Hepatocyte (in vitro differentiated cells): Measurements from ENCODE around the gene ROR2. TPM values are rescaled to one million over a fixed set of nuclear protein-coding genes. Genes with fewer than 3 reads are reported as not detected.

Source experiments
- DNase-seq: peaks from one replicate; pipeline ENCODE4 v3.0.0-alpha.2; 2016; ENCODE audit warnings: low spot score
- H2AFZ ChIP-seq: fragments of 200-600 bp; sonication (generic); 2 replicates; pipeline ENCODE4 v1.6.0; 2016; ENCODE audit warnings: antibody characterized with exemption, mild to moderate bottlenecking
- H3K27ac ChIP-seq: fragments of 200-600 bp; sonication (generic); 2 replicates; pipeline ENCODE4 v1.5.1; 2016; ENCODE audit warnings: mild to moderate bottlenecking
- H3K27me3 ChIP-seq: fragments of 200-600 bp; sonication (generic); 2 replicates; pipeline ENCODE4 v1.6.1; 2016
- H3K36me3 ChIP-seq: fragments of 200-600 bp; sonication (generic); replicated peaks from 2 replicates; pipeline ENCODE4 v1.5.1; 2016; ENCODE audit warnings: low read depth; ENCODE audit not compliant: insufficient read depth
- H3K4me1 ChIP-seq: fragments of 200-600 bp; sonication (generic); 2 replicates; pipeline ENCODE4 v1.5.1; 2016; ENCODE audit warnings: mild to moderate bottlenecking, moderate library complexity; ENCODE audit not compliant: insufficient read depth
- H3K4me2 ChIP-seq: fragments of 200-600 bp; sonication (generic); 2 replicates; pipeline ENCODE4 v1.6.0; 2016
- H3K4me3 ChIP-seq: fragments of 200-600 bp; sonication (generic); 2 replicates; pipeline ENCODE4 v1.5.1; 2016; ENCODE audit warnings: mild to moderate bottlenecking
- H3K79me2 ChIP-seq: fragments of 200-600 bp; sonication (generic); 2 replicates; pipeline ENCODE4 v1.6.0; 2017; ENCODE audit warnings: mild to moderate bottlenecking
- H3K9me2 ChIP-seq: fragments of 200-600 bp; sonication (generic); replicated peaks from 2 replicates; pipeline ENCODE4 v1.6.0; 2017; ENCODE audit warnings: mild to moderate bottlenecking; ENCODE audit not compliant: insufficient read depth
- H3K9me3 ChIP-seq: fragments of 200-600 bp; sonication (generic); 2 replicates; pipeline ENCODE4 v1.5.1; 2016; ENCODE audit warnings: low read depth, mild to moderate bottlenecking
- H4K20me1 ChIP-seq: fragments of 200-600 bp; sonication (generic); 2 replicates; pipeline ENCODE4 v1.6.0; 2016; ENCODE audit warnings: mild to moderate bottlenecking; ENCODE audit not compliant: insufficient read depth, poor library complexity, severe bottlenecking
- CTCF ChIP-seq: fragments of 200-600 bp; sonication (generic); IDR thresholded peaks from 2 replicates; pipeline ENCODE4 v1.5.1; 2016; ENCODE audit warnings: antibody characterized with exemption, mild to moderate bottlenecking; ENCODE audit not compliant: poor library complexity
- EZH2 ChIP-seq: fragments of 200-600 bp; sonication (generic); IDR thresholded peaks from 2 replicates; pipeline ENCODE4 v1.6.1; 2016; ENCODE audit warnings: antibody characterized with exemption, mild to moderate bottlenecking, borderline replicate concordance
- EZH2phosphoT487 ChIP-seq: fragments of 200-600 bp; sonication (generic); IDR thresholded peaks from one replicate; pipeline ENCODE4 v1.6.1; 2018; ENCODE audit warnings: antibody characterized with exemption, mild to moderate bottlenecking, low read depth, moderate library complexity; ENCODE audit not compliant: unreplicated experiment, severe bottlenecking
- WGBS: methylation state at CpG from one replicate; pipeline ENCODE4 v1.1.6; 2016; ENCODE audit warnings: low lambda C conversion rate; ENCODE audit errors: missing lambda C conversion rate; 5-methylcytosine and 5-hydroxymethylcytosine counted together
- polyA plus RNA-seq: library from polyadenylated mRNA; unstranded; fragments of >200 nt; fragmentation: Nextera tagmentation; extraction: Ambion mirVana; gene quantifications from 2 replicates; pipeline ENCODE4 v1.2.1, GENCODE V29; 2016
- total RNA-seq: library from RNA; depleted of rRNA; stranded (reverse); fragments of >200 nt; gene quantifications from 2 replicates; pipeline ENCODE4 v1.2.3, GENCODE V29; 2014

The ROR2 gene
- total and polyA plus RNA-seq, 2 experiments from 2014 or later: 25.6 to 29.5 TPM

GRCh38 chr9:91603932-91604331 lies 346.1 kb downstream of the ROR2 start:
- H3K9me3 ChIP-seq: no peaks in the 10 kb centered on the region

GRCh38 chr9:91599564-91599963 lies 350.5 kb downstream of the ROR2 start:
- H3K79me2 ChIP-seq: no peaks in the 10 kb centered on the region
- 91% methylated on average over 3 of the region's 3 CpGs for WGBS
- no peaks in the 10 kb centered on the region for H4K20me1 ChIP-seq
- H3K4me2 ChIP-seq: no peak overlapping the region
- H3K36me3 ChIP-seq: no peaks in the 10 kb centered on the region
- no peaks in the 10 kb centered on the region for H3K27me3 ChIP-seq
- H3K9me3 ChIP-seq: no peaks in the 10 kb centered on the region
- no peak overlapping the region for H2AFZ ChIP-seq
- no peaks in the 10 kb centered on the region for H3K9me2 ChIP-seq
- TF ChIP-seq EZH2phosphoT487 (no peak), CTCF (no peak), EZH2 (no peak)
- no peak overlapping the region for H3K4me3 ChIP-seq
- no peak for DNase-seq
- no peaks in the 10 kb centered on the region for H3K4me1 ChIP-seq
- no peak overlapping the region for H3K27ac ChIP-seq

More at GRCh38 chr9:91603932-91604331, 346.1 kb downstream of the ROR2 start:
- no peaks in the 10 kb centered on the region for H3K36me3 ChIP-seq
- no peak for DNase-seq
- 87% methylated on average over 3 of the region's 3 CpGs for WGBS
- no peaks in the 10 kb centered on the region for H3K27me3 ChIP-seq
- no peaks in the 10 kb centered on the region for H3K79me2 ChIP-seq
- H2AFZ ChIP-seq: no peak overlapping the region
- H3K4me1 ChIP-seq: peaks cover 13% of the 10 kb centered on the region
- no peaks in the 10 kb centered on the region for H3K9me2 ChIP-seq
- H3K4me3 ChIP-seq: no peak overlapping the region
- H3K4me2 ChIP-seq: no peak overlapping the region
- no peak for TF ChIP-seq EZH2phosphoT487
- no peak for TF ChIP-seq EZH2
- TF ChIP-seq CTCF: no peak
- no peaks in the 10 kb centered on the region for H4K20me1 ChIP-seq
- H3K27ac ChIP-seq: no peak overlapping the region

GRCh38 chr9:91591627-91592026 lies 358.4 kb downstream of the ROR2 start:
- Histone ChIP-seq H2AFZ (no peak overlapping the region), H4K20me1 (no peaks in the 10 kb centered on the region), H3K4me1 (no peaks in the 10 kb centered on the region), H3K27me3 (no peaks in the 10 kb centered on the region), H3K4me2 (no peak overlapping the region), H3K4me3 (no peak overlapping the region), H3K9me2 (no peaks in the 10 kb centered on the region), H3K9me3 (no peaks in the 10 kb centered on the region), H3K27ac (no peak overlapping the region), H3K79me2 (no peaks in the 10 kb centered on the region), H3K36me3 (no peaks in the 10 kb centered on the region)
- DNase-seq: no peak
- TF ChIP-seq CTCF: no peak
- no peak for TF ChIP-seq EZH2phosphoT487
- WGBS: no CpG with 5 or more reads among the region's 3 CpGs

GRCh38 chr9:91589101-91589553 lies 360.9 kb downstream of the ROR2 start:
- Histone ChIP-seq H3K36me3 (no peaks in the 10 kb centered on the region), H3K9me3 (no peaks in the 10 kb centered on the region), H3K4me3 (no peak overlapping the region), H3K79me2 (no peaks in the 10 kb centered on the region), H4K20me1 (no peaks in the 10 kb centered on the region), H3K4me1 (no peaks in the 10 kb centered on the region), H2AFZ (no peak overlapping the region), H3K4me2 (no peak overlapping the region), H3K27me3 (no peaks in the 10 kb centered on the region), H3K27ac (no peak overlapping the region), H3K9me2 (no peaks in the 10 kb centered on the region)
- DNase-seq: peak; percentile 51
- 52% methylated on average over 7 of the region's 7 CpGs for WGBS
- TF ChIP-seq EZH2 (no peak), EZH2phosphoT487 (no peak), CTCF (no peak)
